Measurements from ENCODE around the gene LRRC3C.

Gene LRRC3C

GRCh38 chr17:39974433-39974832 is 46.9 kb downstream of the LRRC3C start:
- ATAC-seq = no peak
- TF ChIP-seq SNAI2 (CRISPR knock-in tag; IDR thresholded peaks at IDR 0.05) (no peak), ZFP3 (CRISPR knock-in tag; IDR thresholded peaks at IDR 0.05) (no peak), POU6F1 (CRISPR knock-in tag; IDR thresholded peaks at IDR 0.05; ENCODE audit: borderline replicate concordance, low read depth) (no peak), BACH2 (CRISPR knock-in tag; IDR thresholded peaks at IDR 0.05; ENCODE audit: borderline replicate concordance) (no peak), TSHZ2 (CRISPR knock-in tag; IDR thresholded peaks at IDR 0.05) (no peak), ISL1 (CRISPR knock-in tag; IDR thresholded peaks at IDR 0.05) (no peak), PATZ1 (CRISPR knock-in tag; IDR thresholded peaks at IDR 0.05; ENCODE audit: borderline replicate concordance) (no peak), OSR1 (CRISPR knock-in tag; IDR thresholded peaks at IDR 0.05) (no peak), PPARA (CRISPR knock-in tag; IDR thresholded peaks at IDR 0.05; ENCODE audit: borderline replicate concordance) (no peak), ZNF8 (CRISPR knock-in tag; IDR thresholded peaks at IDR 0.05) (no peak), ESRRG (CRISPR knock-in tag; IDR thresholded peaks at IDR 0.05) (no peak), ARNTL (CRISPR knock-in tag; IDR thresholded peaks at IDR 0.05; ENCODE audit: borderline replicate concordance, low read depth) (no peak), TCF4 (CRISPR knock-in tag; IDR thresholded peaks at IDR 0.05; ENCODE audit: borderline replicate concordance) (no peak)

- TF ChIP-seq ZNF70 (CRISPR knock-in tag; IDR thresholded peaks at IDR 0.05) = no peak
- no peak for TF ChIP-seq CREB5 (CRISPR knock-in tag; IDR thresholded peaks at IDR 0.05; ENCODE audit: low read depth)
- no peak for TF ChIP-seq TCF4 (CRISPR knock-in tag; IDR thresholded peaks at IDR 0.05; ENCODE audit: borderline replicate concordance)
- no peak for TF ChIP-seq ZC3H10 (CRISPR knock-in tag; IDR thresholded peaks at IDR 0.05)
- no peak for TF ChIP-seq PATZ1 (CRISPR knock-in tag; IDR thresholded peaks at IDR 0.05; ENCODE audit: borderline replicate concordance)
- TF ChIP-seq PPARA (CRISPR knock-in tag; IDR thresholded peaks at IDR 0.05; ENCODE audit: borderline replicate concordance) = no peak
- TF ChIP-seq ZFP30 (CRISPR knock-in tag; IDR thresholded peaks at IDR 0.05) = no peak
- no peak for TF ChIP-seq CSRNP3 (CRISPR knock-in tag; IDR thresholded peaks at IDR 0.05)
- no peak for TF ChIP-seq CSDC2 (CRISPR knock-in tag; IDR thresholded peaks at IDR 0.05)
- TF ChIP-seq TSHZ2 (CRISPR knock-in tag; IDR thresholded peaks at IDR 0.05) = no peak
- TF ChIP-seq GLIS3 (CRISPR knock-in tag; IDR thresholded peaks at IDR 0.05) = no peak
- no peak for TF ChIP-seq SNAI2 (CRISPR knock-in tag; IDR thresholded peaks at IDR 0.05)
- TF ChIP-seq POU6F1 (CRISPR knock-in tag; IDR thresholded peaks at IDR 0.05; ENCODE audit: borderline replicate concordance, low read depth) = no peak
- no peak for TF ChIP-seq RARB (CRISPR knock-in tag; IDR thresholded peaks at IDR 0.05)
- ATAC-seq = no peak
Observed at GRCh38 chr17:39975801-39976200, 48.3 kb downstream of the LRRC3C start.
